Fibroblast of the aortic adventitia (primary cell): ENCODE results near the gene VPS35L. TPM values are rescaled to one million over a fixed set of nuclear protein-coding genes. Genes with fewer than 3 reads are reported as not detected.
"Not testable (repeated sequence)": the region's sequence is repeated elsewhere in the genome, so short reads cannot be mapped to it uniquely, and the experiment has no call there.

Experiments
- DNase-seq: peaks from one replicate; pipeline ENCODE4 v3.0.0-alpha.2; 2010; ENCODE audit warnings: low read depth
- H3K4me3 ChIP-seq: 2 replicates; pipeline ENCODE4 v1.5.1; 2011; ENCODE audit warnings: low read depth, mild to moderate bottlenecking, control low read depth, low read length, moderate library complexity
- total RNA-seq: library from RNA; depleted of rRNA; stranded (reverse); fragments of >200 nt; gene quantifications from 2 replicates; pipeline ENCODE4 v1.2.3, GENCODE V29; 2012; ENCODE audit warnings: low replicate concordance
- TF ChIP-seq, protein P1 (sequence below): IDR thresholded peaks from 2 replicates; pipeline ENCODE4 v1.5.1; 2011; ENCODE audit warnings: mild to moderate bottlenecking, low read length, control low read depth, inconsistent platforms; ENCODE audit not compliant: insufficient read depth

Gene VPS35L
- total RNA-seq, 1 donor, result 67.7 TPM

- DNase-seq, result no peak
- TF ChIP-seq, protein P1, sequence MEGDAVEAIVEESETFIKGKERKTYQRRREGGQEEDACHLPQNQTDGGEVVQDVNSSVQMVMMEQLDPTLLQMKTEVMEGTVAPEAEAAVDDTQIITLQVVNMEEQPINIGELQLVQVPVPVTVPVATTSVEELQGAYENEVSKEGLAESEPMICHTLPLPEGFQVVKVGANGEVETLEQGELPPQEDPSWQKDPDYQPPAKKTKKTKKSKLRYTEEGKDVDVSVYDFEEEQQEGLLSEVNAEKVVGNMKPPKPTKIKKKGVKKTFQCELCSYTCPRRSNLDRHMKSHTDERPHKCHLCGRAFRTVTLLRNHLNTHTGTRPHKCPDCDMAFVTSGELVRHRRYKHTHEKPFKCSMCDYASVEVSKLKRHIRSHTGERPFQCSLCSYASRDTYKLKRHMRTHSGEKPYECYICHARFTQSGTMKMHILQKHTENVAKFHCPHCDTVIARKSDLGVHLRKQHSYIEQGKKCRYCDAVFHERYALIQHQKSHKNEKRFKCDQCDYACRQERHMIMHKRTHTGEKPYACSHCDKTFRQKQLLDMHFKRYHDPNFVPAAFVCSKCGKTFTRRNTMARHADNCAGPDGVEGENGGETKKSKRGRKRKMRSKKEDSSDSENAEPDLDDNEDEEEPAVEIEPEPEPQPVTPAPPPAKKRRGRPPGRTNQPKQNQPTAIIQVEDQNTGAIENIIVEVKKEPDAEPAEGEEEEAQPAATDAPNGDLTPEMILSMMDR, result no peak
Measured at GRCh38 chr16:19528666-19529065, 26.8 kb upstream of the VPS35L start.

GRCh38 chr16:19532601-19533000, 22.9 kb upstream of the VPS35L start:
- no peak overlapping the region for H3K4me3 ChIP-seq
- TF ChIP-seq, protein P1, result no peak
- DNase-seq, result no peak

More at GRCh38 chr16:19528666-19529065, 26.8 kb upstream of the VPS35L start:
- H3K4me3 ChIP-seq, result no peak overlapping the region

DNA sequence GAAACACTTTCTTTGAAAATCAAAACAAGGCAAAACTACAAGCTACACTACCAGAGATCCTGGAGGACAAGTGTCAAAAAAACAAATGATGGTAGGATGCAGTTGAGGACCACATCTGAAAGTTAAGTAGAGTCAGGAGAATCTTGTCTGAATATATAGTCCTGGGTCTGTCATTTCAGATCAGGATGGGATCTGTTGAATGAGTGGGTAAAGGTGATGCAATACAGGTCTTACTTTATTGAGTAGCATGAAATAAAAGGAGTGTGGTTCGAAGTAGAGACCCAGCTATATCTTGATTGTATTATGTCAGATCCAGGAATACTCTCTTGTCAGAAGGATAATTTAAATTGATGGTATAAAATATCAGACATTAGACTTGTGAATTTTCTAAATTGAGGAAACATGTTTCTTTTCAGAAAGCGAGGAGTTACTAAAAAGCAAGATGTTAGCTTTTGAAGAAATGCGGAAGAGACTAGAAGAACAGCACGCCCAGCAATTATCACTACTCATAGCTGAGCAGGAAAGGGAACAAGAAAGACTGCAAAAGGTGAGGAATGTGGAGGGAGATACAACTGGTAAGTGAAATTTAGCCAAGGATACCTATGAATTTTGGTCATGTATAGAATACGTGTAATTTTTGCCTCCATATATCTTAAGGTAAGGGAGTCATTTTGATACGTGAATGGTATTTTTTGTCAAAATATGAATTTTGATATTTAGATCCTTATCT, 15.1 kb upstream of the VPS35L start:
- TF ChIP-seq, protein P1, result no peak
- H3K4me3 ChIP-seq, result no peak overlapping the region
- DNase-seq, result no peak

DNA sequence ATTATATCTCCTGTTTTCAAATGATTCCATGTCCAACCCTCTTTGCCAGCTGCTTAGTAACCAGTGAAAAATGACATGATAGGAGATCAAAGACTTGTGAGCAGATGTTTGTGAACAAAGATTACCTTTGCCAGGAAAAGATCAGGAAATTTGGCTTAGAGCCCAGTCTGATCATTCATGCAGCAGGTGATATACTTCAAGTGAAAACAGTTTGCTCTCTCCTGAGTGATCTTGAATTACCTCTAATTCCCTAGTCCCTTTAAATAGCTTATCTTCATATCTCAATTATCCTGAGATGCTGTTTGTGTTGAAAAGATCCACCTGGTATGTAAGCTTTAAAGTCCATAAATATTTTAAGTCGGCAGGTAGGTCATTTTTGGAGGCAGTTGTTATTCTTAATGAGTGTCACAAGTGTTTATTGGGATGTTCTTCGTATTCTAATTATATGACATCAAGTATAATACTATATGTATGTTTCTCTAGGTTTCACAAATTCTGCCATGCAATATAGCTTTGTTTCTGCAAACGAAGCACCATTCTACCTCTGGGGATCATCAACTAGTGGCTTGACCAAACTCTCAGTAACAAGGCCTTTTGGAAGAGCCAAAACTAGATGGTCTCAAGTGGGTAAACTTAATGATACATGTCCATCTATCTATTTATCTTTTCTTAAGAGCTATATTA, 13.2 kb upstream of the VPS35L start:
- TF ChIP-seq, protein P1, result no peak
- no peak overlapping the region for H3K4me3 ChIP-seq
- DNase-seq, result no peak

- not testable (repeated sequence) for H3K4me3 ChIP-seq, DNase-seq
Measured at GRCh38 chr16:19543278-19543996, 12.1 kb upstream of the VPS35L start.

- TF ChIP-seq, protein P1, result no peak
- no peak for DNase-seq
- no peak overlapping the region for H3K4me3 ChIP-seq
Measured at GRCh38 chr16:19548144-19548543, 7.4 kb upstream of the VPS35L start.

DNA sequence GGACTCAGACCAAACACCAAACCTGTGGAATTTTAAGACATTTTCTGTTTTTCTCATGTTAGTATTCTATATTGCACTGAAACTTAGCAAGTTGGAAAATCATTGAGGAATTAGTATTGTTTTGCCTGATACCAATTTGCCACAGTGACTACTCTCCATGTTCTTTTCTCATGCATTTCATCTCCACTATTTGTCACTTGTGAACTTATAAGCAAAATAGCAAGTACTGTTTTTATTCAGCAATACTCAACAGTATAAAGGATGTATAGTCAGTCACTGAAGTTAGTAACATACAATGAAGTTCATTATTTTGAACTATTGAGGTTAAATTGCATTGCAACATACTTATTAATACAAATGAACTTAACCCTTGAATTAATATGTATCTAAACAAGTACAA, 5.8 kb upstream of the VPS35L start:
- H3K4me3 ChIP-seq, result no peak overlapping the region
- no peak for DNase-seq
- TF ChIP-seq, protein P1, result no peak
